SK-N-SH treated with all-trans-retinoic acid at 6 μM for 48 hours (cell line): ENCODE measurements around the gene AP1AR.

Experiments
- ATAC-seq: fragments of 200-7000 bp; cut with Tn5 transposase; 3 replicates; pipeline ENCODE4 v1.9.1; 2020; ENCODE audit warnings: mild to moderate bottlenecking, moderate library complexity
- ARNTL ChIP-seq: fragments of 450-650 bp; formaldehyde crosslinking; IDR thresholded peaks from 2 replicates; pipeline ENCODE4 v1.5.0; 2020; ENCODE audit warnings: low read depth, mild to moderate bottlenecking, moderate library complexity, borderline replicate concordance
- BACH2 ChIP-seq: fragments of 250-450 bp; sonication (Bioruptor Pico); IDR thresholded peaks from 2 replicates; pipeline ENCODE4 v1.9.0; 2021; ENCODE audit warnings: mild to moderate bottlenecking, borderline replicate concordance
- CREB5 ChIP-seq: fragments of 250-450 bp; sonication (Bioruptor Pico); IDR thresholded peaks from 2 replicates; pipeline ENCODE4 v1.5.1; 2020; ENCODE audit warnings: low read depth, mild to moderate bottlenecking, moderate library complexity
- CSDC2 ChIP-seq: fragments of 250-450 bp; sonication (Bioruptor Pico); IDR thresholded peaks from 2 replicates; pipeline ENCODE4 v1.5.0; 2020; ENCODE audit warnings: mild to moderate bottlenecking, moderate library complexity
- CSRNP3 ChIP-seq: fragments of 250-450 bp; sonication (Bioruptor Pico); IDR thresholded peaks from 2 replicates; pipeline ENCODE4 v1.5.1; 2021; ENCODE audit warnings: mild to moderate bottlenecking, moderate library complexity
- ESRRG ChIP-seq: fragments of 250-450 bp; sonication (Bioruptor Pico); IDR thresholded peaks from 2 replicates; pipeline ENCODE4 v1.6.1; 2021; ENCODE audit warnings: mild to moderate bottlenecking
- GLIS3 ChIP-seq: fragments of 250-450 bp; sonication (Bioruptor Pico); IDR thresholded peaks from 2 replicates; pipeline ENCODE4 v1.5.0; 2020; ENCODE audit warnings: mild to moderate bottlenecking, moderate library complexity
- ISL1 ChIP-seq: fragments of 250-450 bp; sonication (Bioruptor Pico); IDR thresholded peaks from 2 replicates; pipeline ENCODE4 v2.1.2; 2022; ENCODE audit warnings: mild to moderate bottlenecking, moderate library complexity
- OSR1 ChIP-seq: fragments of 250-450 bp; sonication (Bioruptor Pico); IDR thresholded peaks from 2 replicates; pipeline ENCODE4 v1.8.0; 2022; ENCODE audit warnings: moderate library complexity, mild to moderate bottlenecking, inconsistent platforms
- PATZ1 ChIP-seq: fragments of 250-450 bp; sonication (Bioruptor Pico); IDR thresholded peaks from 2 replicates; pipeline ENCODE4 v1.8.0; 2020; ENCODE audit warnings: mild to moderate bottlenecking, moderate library complexity, borderline replicate concordance
- PPARA ChIP-seq: fragments of 250-450 bp; sonication (Bioruptor Pico); IDR thresholded peaks from 2 replicates; pipeline ENCODE4 v1.5.0; 2020; ENCODE audit warnings: mild to moderate bottlenecking, borderline replicate concordance
- RARB ChIP-seq: fragments of 250-450 bp; sonication (Bioruptor Pico); IDR thresholded peaks from 2 replicates; pipeline ENCODE4 v1.8.0; 2021; ENCODE audit warnings: mild to moderate bottlenecking, moderate library complexity
- SNAI2 ChIP-seq: fragments of 250-450 bp; sonication (Bioruptor Pico); IDR thresholded peaks from 2 replicates; pipeline ENCODE4 v1.5.0; 2020; ENCODE audit warnings: mild to moderate bottlenecking, moderate library complexity
- TCF4 ChIP-seq: fragments of 250-450 bp; sonication (Bioruptor Pico); IDR thresholded peaks from 2 replicates; pipeline ENCODE4 v1.8.0; 2021; ENCODE audit warnings: mild to moderate bottlenecking, moderate library complexity, borderline replicate concordance
- TOX ChIP-seq: fragments of 250-450 bp; sonication (Bioruptor Pico); IDR thresholded peaks from 2 replicates; pipeline ENCODE4 v1.8.0; 2021; ENCODE audit warnings: mild to moderate bottlenecking, moderate library complexity, borderline replicate concordance
- TSHZ2 ChIP-seq: fragments of 250-450 bp; sonication (Bioruptor Pico); IDR thresholded peaks from 2 replicates; pipeline ENCODE4 v1.5.0; 2020; ENCODE audit warnings: mild to moderate bottlenecking, moderate library complexity
- ZC3H10 ChIP-seq: fragments of 250-450 bp; sonication (Bioruptor Pico); IDR thresholded peaks from 2 replicates; pipeline ENCODE4 v1.5.1; 2021; ENCODE audit warnings: mild to moderate bottlenecking, moderate library complexity
- ZFP3 ChIP-seq: fragments of 250-450 bp; sonication (Bioruptor Pico); IDR thresholded peaks from 2 replicates; pipeline ENCODE4 v1.5.0; 2020; ENCODE audit warnings: mild to moderate bottlenecking, moderate library complexity
- ZFP30 ChIP-seq: fragments of 450-650 bp; formaldehyde crosslinking; IDR thresholded peaks from 2 replicates; pipeline ENCODE4 v1.5.0; 2022; ENCODE audit warnings: mild to moderate bottlenecking, moderate library complexity
- ZNF565 ChIP-seq: fragments of 450-650 bp; formaldehyde crosslinking; conservative IDR thresholded peaks from 2 replicates; pipeline ENCODE4 v1.5.0; 2020; ENCODE audit warnings: low read depth, mild to moderate bottlenecking, moderate library complexity
- ZNF8 ChIP-seq: fragments of 450-650 bp; formaldehyde crosslinking; IDR thresholded peaks from 2 replicates; pipeline ENCODE4 v1.5.0; 2020; ENCODE audit warnings: mild to moderate bottlenecking, moderate library complexity

AP1AR gene

GRCh38 chr4:112288455-112288854, 56.9 kb downstream of the AP1AR start:
- TF ChIP-seq ZNF565 (CRISPR knock-in tag) (no peak), CREB5 (no peak), ISL1 (CRISPR knock-in tag) (no peak), CSDC2 (CRISPR knock-in tag) (no peak), GLIS3 (CRISPR knock-in tag) (no peak)
- no peak for ATAC-seq

GRCh38 chr4:112289407-112290253, 58.0 kb downstream of the AP1AR start:
- no peak for ATAC-seq
- TF ChIP-seq CREB5, result no peak
- TF ChIP-seq PPARA (CRISPR knock-in tag), result no peak
- TF ChIP-seq TOX (CRISPR knock-in tag), result no peak
- no peak for TF ChIP-seq ZNF8
- no peak for TF ChIP-seq ZC3H10 (CRISPR knock-in tag)
- TF ChIP-seq ZFP3, result no peak
- TF ChIP-seq CSRNP3 (CRISPR knock-in tag), result no peak
- no peak for TF ChIP-seq PATZ1 (CRISPR knock-in tag)
- TF ChIP-seq ESRRG (CRISPR knock-in tag), result no peak
- no peak for TF ChIP-seq SNAI2
- no peak for TF ChIP-seq TSHZ2 (CRISPR knock-in tag)
- TF ChIP-seq GLIS3 (CRISPR knock-in tag), result no peak
- TF ChIP-seq, all 23 proteins: peak for 0

GRCh38 chr4:112290341-112290740, 58.8 kb downstream of the AP1AR start:
- no peak for ATAC-seq
- no peak for TF ChIP-seq ZC3H10 (CRISPR knock-in tag)
- TF ChIP-seq RARB, result no peak
- no peak for TF ChIP-seq CSRNP3 (CRISPR knock-in tag)
- no peak for TF ChIP-seq TCF4 (CRISPR knock-in tag)
- no peak for TF ChIP-seq SNAI2
- TF ChIP-seq ZFP30 (CRISPR knock-in tag), result no peak
- no peak for TF ChIP-seq ARNTL (CRISPR knock-in tag)
- TF ChIP-seq ESRRG (CRISPR knock-in tag), result no peak
- no peak for TF ChIP-seq TOX (CRISPR knock-in tag)
- TF ChIP-seq CREB5, result no peak
- TF ChIP-seq BACH2, result no peak
- no peak for TF ChIP-seq TSHZ2 (CRISPR knock-in tag)
- TF ChIP-seq ZNF8, result no peak
- TF ChIP-seq GLIS3 (CRISPR knock-in tag), result no peak
- no peak for TF ChIP-seq OSR1 (CRISPR knock-in tag)
